ENCODE results near the gene WDFY2.

WDFY2 gene

GRCh38 chr13:51767100-51767499, 182.8 kb downstream of the WDFY2 start:
- no peaks in the 10 kb centered on the region for H3K9me3 ChIP-seq (ENCODE audit: insufficient read depth, low read length)
- no peaks in the 10 kb centered on the region for H3K79me2 ChIP-seq (ENCODE audit: low read length)
- H4K20me1 ChIP-seq (ENCODE audit: insufficient read depth, low read length), result no peaks in the 10 kb centered on the region
- H3K36me3 ChIP-seq (replicated peaks; ENCODE audit: low read depth, low read length), result peaks cover 8% of the 10 kb centered on the region
- H2AFZ ChIP-seq (ENCODE audit: low read depth, low read length), result no peak overlapping the region
- no peak overlapping the region for H3K9ac ChIP-seq (ENCODE audit: low read length)
- peaks cover 55% of the 10 kb centered on the region for H3K4me1 ChIP-seq (ENCODE audit: low read length)
- H3K4me3 ChIP-seq (ENCODE audit: low read length), result no peak overlapping the region
- H3K27ac ChIP-seq (ENCODE audit: low read length), result no peak overlapping the region
- no peak overlapping the region for H3K4me2 ChIP-seq (ENCODE audit: low read length)
- no peaks in the 10 kb centered on the region for H3K27me3 ChIP-seq (ENCODE audit: low read depth, low read length)
- peak; percentile 55 for TF ChIP-seq CTCF (IDR thresholded peaks at IDR 0.05; ENCODE audit: low read depth, low read length)
- TF ChIP-seq EZH2phosphoT487 (IDR thresholded peaks at IDR 0.05; ENCODE audit: low read depth), result no peak

- Histone ChIP-seq H3K27me3 (ENCODE audit: low read depth, low read length) (no peaks in the 10 kb centered on the region), H3K9me3 (ENCODE audit: insufficient read depth, low read length) (no peaks in the 10 kb centered on the region), H3K4me1 (ENCODE audit: low read length) (peaks cover 46% of the 10 kb centered on the region), H4K20me1 (ENCODE audit: insufficient read depth, low read length) (no peaks in the 10 kb centered on the region), H3K9ac (ENCODE audit: low read length) (no peak overlapping the region), H3K4me2 (ENCODE audit: low read length) (no peak overlapping the region), H3K79me2 (ENCODE audit: low read length) (no peaks in the 10 kb centered on the region), H3K36me3 (replicated peaks; ENCODE audit: low read depth, low read length) (no peaks in the 10 kb centered on the region), H3K4me3 (ENCODE audit: low read length) (no peak overlapping the region), H2AFZ (ENCODE audit: low read depth, low read length) (no peak overlapping the region), H3K27ac (ENCODE audit: low read length) (no peak overlapping the region)
- TF ChIP-seq EZH2phosphoT487 (IDR thresholded peaks at IDR 0.05; ENCODE audit: low read depth) (no peak), CTCF (IDR thresholded peaks at IDR 0.05; ENCODE audit: low read depth, low read length) (no peak; the same call in 1 of the 2 replicates)
Measured at GRCh38 chr13:51768378-51768921, 184.2 kb downstream of the WDFY2 start.

GRCh38 chr13:51768976-51769375, 184.7 kb downstream of the WDFY2 start:
- H3K4me3 ChIP-seq (ENCODE audit: low read length), result no peak overlapping the region
- no peak for TF ChIP-seq CTCF (IDR thresholded peaks at IDR 0.05; ENCODE audit: low read depth, low read length)
- no peak for TF ChIP-seq EZH2phosphoT487 (IDR thresholded peaks at IDR 0.05; ENCODE audit: low read depth)
- no peak overlapping the region for H3K27ac ChIP-seq (ENCODE audit: low read length)
- H2AFZ ChIP-seq (ENCODE audit: low read depth, low read length), result no peak overlapping the region
- no peak overlapping the region for H3K9ac ChIP-seq (ENCODE audit: low read length)
- H3K4me2 ChIP-seq (ENCODE audit: low read length), result no peak overlapping the region
- H3K79me2 ChIP-seq (ENCODE audit: low read length), result no peaks in the 10 kb centered on the region
- H3K9me3 ChIP-seq (ENCODE audit: insufficient read depth, low read length), result no peaks in the 10 kb centered on the region
- no peaks in the 10 kb centered on the region for H3K27me3 ChIP-seq (ENCODE audit: low read depth, low read length)
- H3K36me3 ChIP-seq (replicated peaks; ENCODE audit: low read depth, low read length), result no peaks in the 10 kb centered on the region
- peaks cover 41% of the 10 kb centered on the region for H3K4me1 ChIP-seq (ENCODE audit: low read length)
- no peaks in the 10 kb centered on the region for H4K20me1 ChIP-seq (ENCODE audit: insufficient read depth, low read length)

GRCh38 chr13:51769455-51770127, 185.3 kb downstream of the WDFY2 start:
- Histone ChIP-seq H3K79me2 (ENCODE audit: low read length) (no peaks in the 10 kb centered on the region), H3K4me2 (ENCODE audit: low read length) (no peak overlapping the region)

More at GRCh38 chr13:51769455-51770127, 185.3 kb downstream of the WDFY2 start:
- H3K4me3 ChIP-seq (ENCODE audit: low read length), result no peak overlapping the region
- H3K36me3 ChIP-seq (replicated peaks; ENCODE audit: low read depth, low read length), result no peaks in the 10 kb centered on the region
- no peak overlapping the region for H3K27ac ChIP-seq (ENCODE audit: low read length)
- H3K9me3 ChIP-seq (ENCODE audit: insufficient read depth, low read length), result no peaks in the 10 kb centered on the region
- H4K20me1 ChIP-seq (ENCODE audit: insufficient read depth, low read length), result no peaks in the 10 kb centered on the region
- TF ChIP-seq CTCF (IDR thresholded peaks at IDR 0.05; ENCODE audit: low read depth, low read length) (no peak), EZH2phosphoT487 (IDR thresholded peaks at IDR 0.05; ENCODE audit: low read depth) (no peak)
- H2AFZ ChIP-seq (ENCODE audit: low read depth, low read length), result no peak overlapping the region
- no peak overlapping the region for H3K9ac ChIP-seq (ENCODE audit: low read length)
- H3K27me3 ChIP-seq (ENCODE audit: low read depth, low read length), result no peaks in the 10 kb centered on the region
- peaks cover 36% of the 10 kb centered on the region for H3K4me1 ChIP-seq (ENCODE audit: low read length)
